WTC11 (cell line): ENCODE data around the gene EMC10. TPM values are rescaled to one million over a fixed set of nuclear protein-coding genes. Genes with fewer than 3 reads are reported as not detected.

Source experiments
- CBFB ChIP-seq: sonication (generic); formaldehyde crosslinking; IDR thresholded peaks from 2 replicates; pipeline ENCODE4 v1.8.1; 2022; ENCODE audit warnings: mild to moderate bottlenecking, low read depth, missing genetic modification reagents
- CREB1 ChIP-seq: sonication (generic); formaldehyde crosslinking; IDR thresholded peaks from 2 replicates; pipeline ENCODE4 v1.8.0; 2023; ENCODE audit warnings: mild to moderate bottlenecking, missing genetic modification reagents
- CTCF ChIP-seq: fragments of 200-600 bp; IDR thresholded peaks from 2 replicates; pipeline ENCODE4 v1.8.0; 2022; ENCODE audit warnings: antibody characterized with exemption
- ESRRA ChIP-seq: sonication (generic); formaldehyde crosslinking; IDR thresholded peaks from 2 replicates; pipeline ENCODE4 v1.8.1; 2022; ENCODE audit warnings: mild to moderate bottlenecking, missing genetic modification reagents, borderline replicate concordance
- ETV6 ChIP-seq: sonication (generic); formaldehyde crosslinking; IDR thresholded peaks from 2 replicates; pipeline ENCODE4 v1.8.1; 2022; ENCODE audit warnings: mild to moderate bottlenecking, missing genetic modification reagents
- FOXK1 ChIP-seq: sonication (generic); formaldehyde crosslinking; IDR thresholded peaks from 2 replicates; pipeline ENCODE4 v1.8.0; 2022; ENCODE audit warnings: mild to moderate bottlenecking, moderate library complexity, missing genetic modification reagents
- GABPB1 ChIP-seq: sonication (generic); formaldehyde crosslinking; IDR thresholded peaks from 2 replicates; pipeline ENCODE4 v1.8.1; 2023; ENCODE audit warnings: mild to moderate bottlenecking, missing genetic modification reagents
- NR1H2 ChIP-seq: sonication (generic); formaldehyde crosslinking; IDR thresholded peaks from 2 replicates; pipeline ENCODE4 v1.9.0; 2021; ENCODE audit warnings: mild to moderate bottlenecking, moderate library complexity, missing genetic modification reagents
- SMAD3 ChIP-seq: sonication (generic); formaldehyde crosslinking; IDR thresholded peaks from 2 replicates; pipeline ENCODE4 v1.8.0; 2022; ENCODE audit warnings: missing genetic modification reagents, mild to moderate bottlenecking, borderline replicate concordance
- SP1 ChIP-seq: sonication (generic); formaldehyde crosslinking; conservative IDR thresholded peaks from 2 replicates; pipeline ENCODE4 v1.8.1; 2022; ENCODE audit warnings: missing genetic modification reagents
- TP53 ChIP-seq: sonication (generic); formaldehyde crosslinking; IDR thresholded peaks from 2 replicates; pipeline ENCODE4 v1.8.1; 2023; ENCODE audit warnings: mild to moderate bottlenecking, missing genetic modification reagents
- USF2 ChIP-seq: sonication (generic); formaldehyde crosslinking; IDR thresholded peaks from 2 replicates; pipeline ENCODE4 v1.8.1; 2023; ENCODE audit warnings: mild to moderate bottlenecking, missing genetic modification reagents, moderate library complexity
- ZNF138 ChIP-seq: sonication (generic); formaldehyde crosslinking; conservative IDR thresholded peaks from 2 replicates; pipeline ENCODE4 v1.8.1; 2022; ENCODE audit warnings: mild to moderate bottlenecking, moderate library complexity, missing genetic modification reagents
- ZNF219 ChIP-seq: sonication (generic); formaldehyde crosslinking; IDR thresholded peaks from 2 replicates; pipeline ENCODE4 v1.8.0; 2023; ENCODE audit warnings: missing genetic modification reagents, mild to moderate bottlenecking, borderline replicate concordance
- ZNF396 ChIP-seq: fragments of 250-450 bp; sonication (Bioruptor Pico); IDR thresholded peaks from 2 replicates; pipeline ENCODE4 v1.8.0; 2021; ENCODE audit warnings: mild to moderate bottlenecking, moderate library complexity, borderline replicate concordance
- total RNA-seq: library from RNA; stranded (reverse); gene quantifications from 3 replicates; pipeline ENCODE4 v1.2.3, GENCODE V29; 2021
- TF ChIP-seq, protein P1 (sequence below): sonication (generic); formaldehyde crosslinking; IDR thresholded peaks from 2 replicates; pipeline ENCODE4 v1.8.0; 2022; ENCODE audit warnings: mild to moderate bottlenecking, missing genetic modification reagents
- TF ChIP-seq, protein P2 (sequence below): sonication (generic); formaldehyde crosslinking; IDR thresholded peaks from 2 replicates; pipeline ENCODE4 v1.8.0; 2023; ENCODE audit warnings: mild to moderate bottlenecking, missing genetic modification reagents
- TF ChIP-seq, protein P3 (sequence below): sonication (generic); formaldehyde crosslinking; IDR thresholded peaks from 2 replicates; pipeline ENCODE4 v1.8.0; 2023; ENCODE audit warnings: missing genetic modification reagents
- TF ChIP-seq, protein P4 (sequence below): sonication (generic); formaldehyde crosslinking; IDR thresholded peaks from 2 replicates; pipeline ENCODE4 v1.8.1; 2023; ENCODE audit warnings: mild to moderate bottlenecking, missing genetic modification reagents
- TF ChIP-seq, protein P5 (sequence below): sonication (generic); formaldehyde crosslinking; IDR thresholded peaks from 2 replicates; pipeline ENCODE4 v1.8.1; 2023; ENCODE audit warnings: mild to moderate bottlenecking, missing genetic modification reagents, borderline replicate concordance
- TF ChIP-seq, protein P6 (sequence below): sonication (generic); formaldehyde crosslinking; IDR thresholded peaks from 2 replicates; pipeline ENCODE4 v1.8.0; 2023; ENCODE audit warnings: missing genetic modification reagents, mild to moderate bottlenecking, borderline replicate concordance

The EMC10 gene
- total RNA-seq, 1 experiment from 2014 or later, result 114 TPM

DNA sequence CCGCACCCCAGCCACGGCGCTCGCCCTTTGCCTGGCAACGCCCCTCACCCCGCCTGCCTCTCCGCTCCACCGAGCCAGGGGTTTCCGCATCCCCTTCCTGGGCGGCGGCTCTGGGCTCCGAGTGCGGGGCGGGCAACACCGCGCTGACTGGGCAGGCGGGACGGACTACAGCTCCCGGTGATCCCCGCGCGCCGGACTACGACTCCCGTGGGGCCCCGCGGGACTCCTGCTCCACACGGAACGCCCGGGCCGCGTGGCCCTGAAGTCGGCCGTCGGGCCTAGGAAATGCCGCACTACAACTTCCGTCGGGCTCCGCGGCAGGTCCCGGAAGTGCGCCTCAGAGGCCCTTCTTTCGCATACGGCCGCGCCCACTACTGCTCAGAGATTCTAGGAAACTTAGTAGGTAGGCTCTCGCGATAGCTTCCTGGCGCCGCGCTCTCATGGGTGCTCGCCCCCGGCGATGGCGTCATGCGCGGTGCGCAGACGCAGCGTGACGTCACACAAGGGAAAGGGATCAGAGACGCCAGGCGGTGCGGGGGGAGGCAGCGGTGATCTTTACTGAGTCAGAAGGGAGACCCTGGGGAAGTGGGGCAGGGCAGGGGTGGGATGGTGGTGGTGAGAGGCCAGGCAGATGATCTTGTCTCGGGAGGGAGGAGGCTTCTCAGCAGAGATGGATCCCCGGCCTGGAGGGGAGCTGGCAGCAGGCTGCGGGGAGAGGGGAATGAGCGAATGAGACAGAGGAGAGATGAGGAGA, 34.9 kb downstream of the EMC10 start, which contains the start of gene JOSD2 (continued):
- peak; percentile 68; the same call in 1 of the 2 replicates for TF ChIP-seq SMAD3
- no peak for TF ChIP-seq ESRRA
- TF ChIP-seq TP53, result no peak
- TF ChIP-seq CBFB (CRISPR knock-in tag), result no peak
- no peak for TF ChIP-seq NR1H2
- peak; percentile 80; the same call in 1 of the 2 replicates for TF ChIP-seq SP1 (CRISPR knock-in tag)
- no peak for TF ChIP-seq CTCF
- TF ChIP-seq ZNF219 (CRISPR knock-in tag), result peak; percentile 22; the same call in 1 of the 2 replicates
- TF ChIP-seq ZNF138, result no peak
- TF ChIP-seq, protein P1, sequence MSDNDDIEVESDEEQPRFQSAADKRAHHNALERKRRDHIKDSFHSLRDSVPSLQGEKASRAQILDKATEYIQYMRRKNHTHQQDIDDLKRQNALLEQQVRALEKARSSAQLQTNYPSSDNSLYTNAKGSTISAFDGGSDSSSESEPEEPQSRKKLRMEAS, result peak; percentile 93
- TF ChIP-seq, protein P2, sequence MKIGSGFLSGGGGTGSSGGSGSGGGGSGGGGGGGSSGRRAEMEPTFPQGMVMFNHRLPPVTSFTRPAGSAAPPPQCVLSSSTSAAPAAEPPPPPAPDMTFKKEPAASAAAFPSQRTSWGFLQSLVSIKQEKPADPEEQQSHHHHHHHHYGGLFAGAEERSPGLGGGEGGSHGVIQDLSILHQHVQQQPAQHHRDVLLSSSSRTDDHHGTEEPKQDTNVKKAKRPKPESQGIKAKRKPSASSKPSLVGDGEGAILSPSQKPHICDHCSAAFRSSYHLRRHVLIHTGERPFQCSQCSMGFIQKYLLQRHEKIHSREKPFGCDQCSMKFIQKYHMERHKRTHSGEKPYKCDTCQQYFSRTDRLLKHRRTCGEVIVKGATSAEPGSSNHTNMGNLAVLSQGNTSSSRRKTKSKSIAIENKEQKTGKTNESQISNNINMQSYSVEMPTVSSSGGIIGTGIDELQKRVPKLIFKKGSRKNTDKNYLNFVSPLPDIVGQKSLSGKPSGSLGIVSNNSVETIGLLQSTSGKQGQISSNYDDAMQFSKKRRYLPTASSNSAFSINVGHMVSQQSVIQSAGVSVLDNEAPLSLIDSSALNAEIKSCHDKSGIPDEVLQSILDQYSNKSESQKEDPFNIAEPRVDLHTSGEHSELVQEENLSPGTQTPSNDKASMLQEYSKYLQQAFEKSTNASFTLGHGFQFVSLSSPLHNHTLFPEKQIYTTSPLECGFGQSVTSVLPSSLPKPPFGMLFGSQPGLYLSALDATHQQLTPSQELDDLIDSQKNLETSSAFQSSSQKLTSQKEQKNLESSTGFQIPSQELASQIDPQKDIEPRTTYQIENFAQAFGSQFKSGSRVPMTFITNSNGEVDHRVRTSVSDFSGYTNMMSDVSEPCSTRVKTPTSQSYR, result peak; percentile 58; the same call in 1 of the 2 replicates
- TF ChIP-seq FOXK1, result peak; percentile 74
- TF ChIP-seq CREB1, result 0 out of 2 replicates have a peak, but pooled peaks have one; percentile 45
- TF ChIP-seq, protein P3, sequence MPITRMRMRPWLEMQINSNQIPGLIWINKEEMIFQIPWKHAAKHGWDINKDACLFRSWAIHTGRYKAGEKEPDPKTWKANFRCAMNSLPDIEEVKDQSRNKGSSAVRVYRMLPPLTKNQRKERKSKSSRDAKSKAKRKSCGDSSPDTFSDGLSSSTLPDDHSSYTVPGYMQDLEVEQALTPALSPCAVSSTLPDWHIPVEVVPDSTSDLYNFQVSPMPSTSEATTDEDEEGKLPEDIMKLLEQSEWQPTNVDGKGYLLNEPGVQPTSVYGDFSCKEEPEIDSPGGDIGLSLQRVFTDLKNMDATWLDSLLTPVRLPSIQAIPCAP (CRISPR knock-in tag), result no peak
- no peak for TF ChIP-seq ZNF396
- TF ChIP-seq GABPB1 (CRISPR knock-in tag), result peak; percentile 64; the same call in 1 of the 2 replicates
- TF ChIP-seq, protein P4, sequence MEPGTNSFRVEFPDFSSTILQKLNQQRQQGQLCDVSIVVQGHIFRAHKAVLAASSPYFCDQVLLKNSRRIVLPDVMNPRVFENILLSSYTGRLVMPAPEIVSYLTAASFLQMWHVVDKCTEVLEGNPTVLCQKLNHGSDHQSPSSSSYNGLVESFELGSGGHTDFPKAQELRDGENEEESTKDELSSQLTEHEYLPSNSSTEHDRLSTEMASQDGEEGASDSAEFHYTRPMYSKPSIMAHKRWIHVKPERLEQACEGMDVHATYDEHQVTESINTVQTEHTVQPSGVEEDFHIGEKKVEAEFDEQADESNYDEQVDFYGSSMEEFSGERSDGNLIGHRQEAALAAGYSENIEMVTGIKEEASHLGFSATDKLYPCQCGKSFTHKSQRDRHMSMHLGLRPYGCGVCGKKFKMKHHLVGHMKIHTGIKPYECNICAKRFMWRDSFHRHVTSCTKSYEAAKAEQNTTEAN (CRISPR knock-in tag), result no peak
- TF ChIP-seq, protein P5, sequence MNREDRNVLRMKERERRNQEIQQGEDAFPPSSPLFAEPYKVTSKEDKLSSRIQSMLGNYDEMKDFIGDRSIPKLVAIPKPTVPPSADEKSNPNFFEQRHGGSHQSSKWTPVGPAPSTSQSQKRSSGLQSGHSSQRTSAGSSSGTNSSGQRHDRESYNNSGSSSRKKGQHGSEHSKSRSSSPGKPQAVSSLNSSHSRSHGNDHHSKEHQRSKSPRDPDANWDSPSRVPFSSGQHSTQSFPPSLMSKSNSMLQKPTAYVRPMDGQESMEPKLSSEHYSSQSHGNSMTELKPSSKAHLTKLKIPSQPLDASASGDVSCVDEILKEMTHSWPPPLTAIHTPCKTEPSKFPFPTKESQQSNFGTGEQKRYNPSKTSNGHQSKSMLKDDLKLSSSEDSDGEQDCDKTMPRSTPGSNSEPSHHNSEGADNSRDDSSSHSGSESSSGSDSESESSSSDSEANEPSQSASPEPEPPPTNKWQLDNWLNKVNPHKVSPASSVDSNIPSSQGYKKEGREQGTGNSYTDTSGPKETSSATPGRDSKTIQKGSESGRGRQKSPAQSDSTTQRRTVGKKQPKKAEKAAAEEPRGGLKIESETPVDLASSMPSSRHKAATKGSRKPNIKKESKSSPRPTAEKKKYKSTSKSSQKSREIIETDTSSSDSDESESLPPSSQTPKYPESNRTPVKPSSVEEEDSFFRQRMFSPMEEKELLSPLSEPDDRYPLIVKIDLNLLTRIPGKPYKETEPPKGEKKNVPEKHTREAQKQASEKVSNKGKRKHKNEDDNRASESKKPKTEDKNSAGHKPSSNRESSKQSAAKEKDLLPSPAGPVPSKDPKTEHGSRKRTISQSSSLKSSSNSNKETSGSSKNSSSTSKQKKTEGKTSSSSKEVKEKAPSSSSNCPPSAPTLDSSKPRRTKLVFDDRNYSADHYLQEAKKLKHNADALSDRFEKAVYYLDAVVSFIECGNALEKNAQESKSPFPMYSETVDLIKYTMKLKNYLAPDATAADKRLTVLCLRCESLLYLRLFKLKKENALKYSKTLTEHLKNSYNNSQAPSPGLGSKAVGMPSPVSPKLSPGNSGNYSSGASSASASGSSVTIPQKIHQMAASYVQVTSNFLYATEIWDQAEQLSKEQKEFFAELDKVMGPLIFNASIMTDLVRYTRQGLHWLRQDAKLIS (CRISPR knock-in tag), result no peak; the same call in 1 of the 2 replicates
- TF ChIP-seq, protein P6, sequence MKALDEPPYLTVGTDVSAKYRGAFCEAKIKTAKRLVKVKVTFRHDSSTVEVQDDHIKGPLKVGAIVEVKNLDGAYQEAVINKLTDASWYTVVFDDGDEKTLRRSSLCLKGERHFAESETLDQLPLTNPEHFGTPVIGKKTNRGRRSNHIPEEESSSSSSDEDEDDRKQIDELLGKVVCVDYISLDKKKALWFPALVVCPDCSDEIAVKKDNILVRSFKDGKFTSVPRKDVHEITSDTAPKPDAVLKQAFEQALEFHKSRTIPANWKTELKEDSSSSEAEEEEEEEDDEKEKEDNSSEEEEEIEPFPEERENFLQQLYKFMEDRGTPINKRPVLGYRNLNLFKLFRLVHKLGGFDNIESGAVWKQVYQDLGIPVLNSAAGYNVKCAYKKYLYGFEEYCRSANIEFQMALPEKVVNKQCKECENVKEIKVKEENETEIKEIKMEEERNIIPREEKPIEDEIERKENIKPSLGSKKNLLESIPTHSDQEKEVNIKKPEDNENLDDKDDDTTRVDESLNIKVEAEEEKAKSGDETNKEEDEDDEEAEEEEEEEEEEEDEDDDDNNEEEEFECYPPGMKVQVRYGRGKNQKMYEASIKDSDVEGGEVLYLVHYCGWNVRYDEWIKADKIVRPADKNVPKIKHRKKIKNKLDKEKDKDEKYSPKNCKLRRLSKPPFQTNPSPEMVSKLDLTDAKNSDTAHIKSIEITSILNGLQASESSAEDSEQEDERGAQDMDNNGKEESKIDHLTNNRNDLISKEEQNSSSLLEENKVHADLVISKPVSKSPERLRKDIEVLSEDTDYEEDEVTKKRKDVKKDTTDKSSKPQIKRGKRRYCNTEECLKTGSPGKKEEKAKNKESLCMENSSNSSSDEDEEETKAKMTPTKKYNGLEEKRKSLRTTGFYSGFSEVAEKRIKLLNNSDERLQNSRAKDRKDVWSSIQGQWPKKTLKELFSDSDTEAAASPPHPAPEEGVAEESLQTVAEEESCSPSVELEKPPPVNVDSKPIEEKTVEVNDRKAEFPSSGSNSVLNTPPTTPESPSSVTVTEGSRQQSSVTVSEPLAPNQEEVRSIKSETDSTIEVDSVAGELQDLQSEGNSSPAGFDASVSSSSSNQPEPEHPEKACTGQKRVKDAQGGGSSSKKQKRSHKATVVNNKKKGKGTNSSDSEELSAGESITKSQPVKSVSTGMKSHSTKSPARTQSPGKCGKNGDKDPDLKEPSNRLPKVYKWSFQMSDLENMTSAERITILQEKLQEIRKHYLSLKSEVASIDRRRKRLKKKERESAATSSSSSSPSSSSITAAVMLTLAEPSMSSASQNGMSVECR (CRISPR knock-in tag), result 0 out of 2 replicates have a peak, but pooled peaks have one; percentile 75
- TF ChIP-seq ETV6 (CRISPR knock-in tag), result peak; percentile 76
- TF ChIP-seq USF2 (CRISPR knock-in tag), result peak; percentile 74
